GM21515 (cell line): ENCODE measurements around the gene LIX1L.
A peak's percentile ranks its signal among the peaks of the same experiment; 100 is the strongest.

Experiments used
- ATAC-seq: cut with Tn5 transposase; IDR thresholded peaks from one replicate; pipeline ENCODE4 v1.9.1; 2021; ENCODE audit not compliant: unreplicated experiment

The LIX1L gene

GRCh38 chr1:145985502-145986439 lies 28.0 kb upstream of the LIX1L start:
- no peak for ATAC-seq

DNA sequence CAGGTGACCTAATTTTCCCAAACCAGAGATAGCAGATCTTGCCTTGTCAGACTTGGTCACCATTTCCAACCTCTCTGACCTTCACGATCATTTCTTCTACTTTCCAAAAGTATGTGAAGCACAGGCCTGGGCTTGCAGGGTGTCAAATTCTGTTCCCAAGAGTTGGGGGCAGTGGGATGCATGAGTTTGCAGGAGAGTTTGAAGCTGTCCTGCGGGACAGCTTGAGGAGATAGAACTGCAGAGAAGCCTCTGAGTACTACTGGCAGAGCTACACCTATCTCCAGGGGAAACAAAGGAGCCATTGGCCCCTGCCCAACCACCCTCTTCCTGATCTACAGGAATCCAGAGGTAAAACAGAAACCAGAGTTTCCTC lies 27.3 kb upstream of the LIX1L start:
- ATAC-seq: no peak

DNA sequence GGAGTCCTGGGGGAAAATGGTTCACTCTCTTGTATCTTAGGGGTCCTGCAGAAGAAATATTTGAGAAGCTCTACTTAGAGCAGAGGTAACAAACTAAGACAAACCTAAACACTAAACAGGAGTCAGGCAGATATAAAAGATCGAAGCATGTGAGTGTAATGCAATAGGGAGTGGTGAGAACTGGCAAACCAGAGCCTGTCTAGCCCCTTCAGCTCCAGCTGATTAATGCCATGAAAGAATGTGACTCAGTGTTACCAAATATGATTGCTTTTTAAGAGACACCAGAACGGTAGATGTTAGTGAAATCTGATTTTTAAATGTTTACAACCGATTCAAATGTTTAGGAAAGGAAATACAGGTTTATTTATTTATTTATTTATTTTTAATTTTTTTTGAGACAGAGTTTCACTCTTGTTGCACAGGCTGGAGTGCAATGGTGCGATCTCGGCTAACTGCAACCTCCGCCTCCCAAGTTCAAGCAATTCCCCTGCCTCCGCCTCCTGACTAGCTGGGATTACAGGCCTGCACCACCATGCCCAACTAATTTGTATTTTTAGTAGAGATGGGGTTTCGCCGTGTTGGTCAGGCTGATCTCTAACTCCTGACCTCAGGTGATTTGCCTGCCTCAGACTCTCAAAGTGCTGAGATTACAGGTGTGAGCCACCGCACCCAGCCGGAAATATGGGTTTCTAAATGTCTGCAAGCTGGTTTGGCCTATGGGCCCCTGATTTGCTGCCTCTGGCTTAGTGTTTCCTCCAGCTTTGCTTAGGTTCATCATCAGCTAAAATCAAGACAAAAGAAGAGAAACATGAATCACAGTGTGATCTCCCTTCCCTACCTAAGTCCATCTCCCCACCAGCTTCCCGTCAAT lies 26.4 kb upstream of the LIX1L start:
- ATAC-seq: no peak

- no peak for ATAC-seq
Measured at GRCh38 chr1:145983206-145983675, 25.4 kb upstream of the LIX1L start.

GRCh38 chr1:145982010-145982723 lies 24.4 kb upstream of the LIX1L start:
- no peak for ATAC-seq

DNA sequence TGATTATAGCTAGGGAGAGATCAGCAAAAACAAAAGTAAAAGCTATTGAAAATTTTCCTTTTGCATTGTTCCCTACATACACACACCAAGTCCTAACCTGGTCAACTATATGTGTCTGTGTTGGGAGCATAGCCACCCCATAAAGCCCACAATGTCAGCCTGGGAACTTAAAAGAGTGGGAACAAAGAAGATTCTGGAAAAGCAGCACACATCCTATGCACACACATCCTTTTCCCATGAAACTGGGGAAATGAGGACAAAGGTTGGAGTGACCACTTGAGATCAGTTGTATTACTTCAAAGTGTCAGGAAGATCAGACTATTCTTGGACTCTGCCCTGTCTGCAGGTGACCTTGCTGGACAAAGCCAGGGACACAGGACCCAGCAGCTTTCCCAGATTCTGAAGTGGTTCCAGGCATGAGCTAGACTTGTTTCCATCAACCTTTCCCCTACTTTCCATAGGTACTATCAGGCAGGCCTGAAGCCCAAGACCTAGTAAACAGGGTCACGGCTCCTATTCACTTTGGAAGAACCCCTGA lies 22.7 kb upstream of the LIX1L start:
- ATAC-seq: no peak

- no peak for ATAC-seq
Measured at GRCh38 chr1:145979746-145980456, 22.1 kb upstream of the LIX1L start.

GRCh38 chr1:145978854-145979745 lies 21.3 kb upstream of the LIX1L start:
- peak; percentile 89 for ATAC-seq

- no peak for ATAC-seq
Measured at GRCh38 chr1:145978471-145978853, 20.6 kb upstream of the LIX1L start.

- no peak for ATAC-seq
Measured at GRCh38 chr1:145977486-145978470, 20.0 kb upstream of the LIX1L start.

- no peak for ATAC-seq
Measured at GRCh38 chr1:145977016-145977415, 19.2 kb upstream of the LIX1L start.

DNA sequence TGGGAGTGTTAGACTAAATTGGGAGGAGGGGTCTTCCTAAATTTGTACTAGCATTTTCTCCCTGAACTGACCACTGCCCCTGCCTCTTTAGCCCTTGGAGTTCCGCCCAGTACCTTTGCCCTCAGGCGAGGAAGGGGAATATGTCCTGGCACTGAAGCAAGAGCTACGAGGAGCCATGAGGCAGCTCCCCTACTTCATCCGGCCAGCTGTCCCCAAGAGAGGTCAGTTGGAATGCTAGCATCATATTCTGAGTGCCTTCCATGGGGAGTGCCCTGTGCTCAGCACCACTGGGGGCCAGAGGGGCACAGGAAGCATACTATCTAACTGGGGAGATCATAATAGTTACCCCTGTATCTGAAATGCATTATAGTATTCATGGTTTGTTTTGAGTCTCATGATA lies 17.4 kb upstream of the LIX1L start:
- ATAC-seq: no peak

GRCh38 chr1:145974721-145975120 lies 16.9 kb upstream of the LIX1L start:
- ATAC-seq: no peak

GRCh38 chr1:145972580-145972979 lies 14.8 kb upstream of the LIX1L start:
- no peak for ATAC-seq

DNA sequence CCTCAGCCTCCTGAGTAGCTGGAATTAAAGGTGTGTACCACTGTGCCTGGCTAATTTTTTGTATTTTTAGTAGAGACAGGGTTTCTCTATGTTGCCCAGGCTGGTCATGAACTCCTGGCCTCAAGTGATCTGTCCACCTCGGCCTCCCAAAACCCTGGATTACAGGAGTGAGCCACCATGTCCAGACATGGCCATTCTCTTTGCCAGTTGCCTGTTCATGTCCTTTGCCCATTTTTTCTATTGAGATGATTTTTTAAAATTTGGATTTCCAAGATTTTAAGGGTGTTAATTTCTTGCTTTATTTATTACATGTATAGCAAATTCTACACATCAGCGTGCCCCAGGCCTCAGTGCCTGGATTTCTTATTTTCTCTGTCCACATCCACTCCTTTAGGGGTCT lies 9.5 kb upstream of the LIX1L start:
- ATAC-seq: no peak

DNA sequence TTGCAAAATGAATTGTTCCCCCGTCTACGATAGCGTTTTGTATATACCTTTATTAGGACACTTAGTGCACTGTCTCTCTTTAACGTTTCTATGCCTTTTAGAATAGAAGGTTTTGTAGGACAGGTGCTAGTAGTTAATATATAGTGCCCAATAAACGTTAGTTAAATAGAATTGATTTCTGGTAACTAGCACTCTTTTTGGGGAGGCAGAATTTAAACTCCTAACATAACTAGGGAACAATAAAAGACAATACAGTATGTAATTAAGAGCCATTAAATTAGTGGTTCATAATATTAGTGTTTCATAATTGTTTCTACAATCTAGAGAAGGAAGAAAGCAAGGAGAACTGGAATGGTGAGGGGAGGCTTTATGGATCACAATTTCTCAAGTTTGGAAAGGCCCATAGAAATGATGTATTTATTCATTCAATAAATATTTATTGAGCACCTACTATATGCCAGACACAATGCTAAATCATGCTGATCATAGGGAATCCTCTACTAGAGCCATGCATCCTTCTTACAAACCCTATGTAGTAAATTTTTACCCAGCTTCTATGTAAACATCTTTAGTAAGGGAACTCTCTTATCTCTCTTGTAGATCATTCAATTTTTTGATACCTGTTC lies 7.4 kb upstream of the LIX1L start:
- ATAC-seq: no peak

DNA sequence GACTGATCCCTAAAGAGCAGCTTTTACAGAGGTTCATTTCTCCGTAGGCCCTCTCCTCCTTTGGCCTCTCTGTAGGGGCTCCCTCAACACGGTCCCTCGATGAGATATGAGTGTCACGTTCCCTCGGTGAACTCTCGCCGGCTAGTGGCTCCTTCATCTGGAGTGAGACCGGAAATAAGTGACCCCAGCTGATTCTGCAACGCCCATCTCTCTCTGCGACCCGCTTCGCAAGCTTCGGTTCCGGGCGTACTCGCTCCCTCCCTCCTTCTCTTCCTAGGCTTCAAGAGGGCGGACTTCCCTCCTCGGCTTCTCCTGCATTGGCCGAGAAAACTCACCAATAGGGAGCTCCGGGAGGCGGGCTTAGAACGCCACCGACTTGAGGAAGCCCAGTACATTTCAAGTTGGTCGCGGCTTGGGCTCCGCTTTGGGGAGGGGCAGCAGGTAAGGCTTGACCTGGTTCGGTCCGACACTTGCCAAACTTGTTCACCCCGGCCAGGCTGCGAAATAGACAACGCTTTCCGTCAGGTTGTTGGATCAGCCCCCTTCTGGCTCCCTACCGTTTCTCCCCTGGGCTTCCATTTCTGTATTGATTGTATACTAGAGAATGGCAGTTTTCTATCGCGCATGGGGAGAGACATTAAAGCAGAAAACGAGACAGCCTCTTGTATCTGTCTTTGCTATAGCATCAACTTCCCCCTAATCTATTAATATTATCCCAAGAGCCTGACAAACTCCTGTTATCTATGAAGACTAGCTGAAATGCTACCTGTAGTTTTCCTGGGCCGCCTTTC lies 6.7 kb upstream of the LIX1L start, which contains the start of the genes ANKRD34A and POLR3GL:
TSS of gene ANKRD34A (minus strand) at position 248 of the 791 bp plus-strand sequence. CDS start 2,816 bp downstream, outside the sequence.
TSS of gene POLR3GL (plus strand) at position 363 of the 791 bp plus-strand sequence. CDS start 10,176 bp downstream, outside the sequence.
- peak; percentile 85 for ATAC-seq
